ENCODE measurements around the gene SPACDR. TPM values are rescaled to one million over a fixed set of nuclear protein-coding genes. Genes with fewer than 3 reads are reported as not detected.
A peak's percentile ranks its signal among the peaks of the same experiment; 100 is the strongest.

The SPACDR gene
- total and polyA plus RNA-seq, 2 donors, result 0.76 to 2.4 TPM

DNA sequence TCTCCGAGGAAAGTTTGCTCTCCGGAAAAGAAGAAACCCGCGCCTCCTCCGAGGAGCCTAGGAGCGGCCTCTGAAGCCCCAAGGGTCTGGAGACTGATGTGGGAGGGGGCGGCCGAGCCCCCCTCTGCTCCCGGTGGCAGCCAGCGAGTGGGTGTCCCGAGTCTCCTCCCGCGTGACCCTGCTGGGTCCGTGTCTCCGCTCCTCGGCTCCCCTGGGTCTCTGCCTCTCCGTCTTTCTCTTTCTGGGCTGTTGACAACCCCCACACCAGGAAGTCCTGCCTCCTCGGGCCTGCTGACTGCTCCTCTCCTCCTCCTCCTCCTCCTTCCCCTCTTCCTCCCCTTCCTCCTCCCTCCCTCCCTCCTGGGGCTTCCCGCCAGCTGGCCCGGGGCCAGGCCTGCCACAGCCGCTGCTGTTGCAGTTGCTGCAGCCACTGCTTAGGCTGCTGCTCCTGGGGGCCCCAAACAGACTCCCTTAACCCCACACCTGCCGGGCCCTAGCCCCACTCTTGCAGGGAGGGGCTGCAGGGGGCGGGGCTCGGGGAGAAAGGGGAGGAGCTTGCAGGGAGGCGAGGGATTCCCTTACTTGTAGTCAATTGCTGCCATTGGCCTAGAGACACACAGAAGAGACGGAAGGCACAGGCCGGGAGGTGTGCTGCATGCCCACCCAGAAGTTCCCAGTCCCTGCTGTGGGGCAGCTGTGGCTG is 15.0 kb upstream of the SPACDR start, which contains the start of gene TSC22D4:
Gene TSC22D4 (minus strand): TSS at position 257 of the 703 bp plus-strand sequence. CDS start 1,176 bp downstream, outside the sequence.
- peaks cover 0 to 8% of the 10 kb centered on the region in 2 donors for H3K27me3 ChIP-seq (ENCODE audit: control insufficient read depth in 2 of 2, insufficient read depth in 1 of 2, low read length in 1 of 2)
- under 1% methylated on average over 27 of the region's 27 CpGs for WGBS
- peak within 1 kb of the TSS; percentile 93 to 97 for H3K27ac ChIP-seq (ENCODE audit: low read depth in 1 of 2, low read length in 1 of 2)
- peaks cover 23 to 30% of the 10 kb centered on the region in 2 donors for H3K36me3 ChIP-seq (ENCODE audit: control insufficient read depth in 2 of 2, insufficient read depth in 2 of 2, low read length in 1 of 2)
- H3K4me1 ChIP-seq (ENCODE audit: control insufficient read depth in 2 of 2, insufficient read depth in 2 of 2, low read length in 2 of 2), result peaks cover 25 to 50% of the 10 kb centered on the region in 2 donors
- peaks cover 0 to 2% of the 10 kb centered on the region in 2 donors for H3K9me3 ChIP-seq (ENCODE audit: control insufficient read depth in 2 of 2, insufficient read depth in 1 of 2, low read length in 1 of 2)
- peak; percentile 77 to 97 (median 89) for DNase-seq (ENCODE audit: low read depth in 6 of 9, low spot score in 9 of 9)
- peak within 1 kb of the TSS; percentile 97 to 100 for H3K4me3 ChIP-seq (ENCODE audit: low read length in 2 of 2)

GRCh38 chr7:100477871-100478267 is 13.8 kb upstream of the SPACDR start:
- Histone ChIP-seq H3K27ac (ENCODE audit: low read depth in 1 of 2, low read length in 1 of 2) (peak overlapping the region; percentile 6 to 97), H3K27me3 (ENCODE audit: control insufficient read depth in 2 of 2, insufficient read depth in 1 of 2, low read length in 1 of 2) (peaks cover 0 to 3% of the 10 kb centered on the region in 2 donors), H3K36me3 (ENCODE audit: control insufficient read depth in 2 of 2, insufficient read depth in 2 of 2, low read length in 1 of 2) (peaks cover 33 to 41% of the 10 kb centered on the region in 2 donors), H3K4me3 (ENCODE audit: low read length in 2 of 2) (peak overlapping the region; percentile 97 to 100), H3K4me1 (ENCODE audit: control insufficient read depth in 2 of 2, insufficient read depth in 2 of 2, low read length in 2 of 2) (peaks cover 22 to 52% of the 10 kb centered on the region in 2 donors), H3K9me3 (ENCODE audit: control insufficient read depth in 2 of 2, insufficient read depth in 1 of 2, low read length in 1 of 2) (peaks cover 0 to 2% of the 10 kb centered on the region in 2 donors)
- 1% methylated on average over 16 of the region's 16 CpGs for WGBS
- peak in 1 of 9 donors; percentile 32 for DNase-seq (ENCODE audit: low read depth in 6 of 9, low spot score in 9 of 9)

GRCh38 chr7:100476903-100477870 is 13.1 kb upstream of the SPACDR start:
- DNase-seq (ENCODE audit: low read depth in 6 of 9, low spot score in 9 of 9), result peak in 1 of 9 donors; percentile 67
- Histone ChIP-seq H3K27me3 (ENCODE audit: control insufficient read depth in 2 of 2, insufficient read depth in 1 of 2, low read length in 1 of 2) (no peaks in the 10 kb centered on the region), H3K36me3 (ENCODE audit: control insufficient read depth in 2 of 2, insufficient read depth in 2 of 2, low read length in 1 of 2) (peaks cover 40 to 47% of the 10 kb centered on the region in 2 donors), H3K27ac (ENCODE audit: low read depth in 1 of 2, low read length in 1 of 2) (peak overlapping the region; percentile 6 to 62), H3K9me3 (ENCODE audit: control insufficient read depth in 2 of 2, insufficient read depth in 1 of 2, low read length in 1 of 2) (peaks cover 0 to 2% of the 10 kb centered on the region in 2 donors), H3K4me1 (ENCODE audit: control insufficient read depth in 2 of 2, insufficient read depth in 2 of 2, low read length in 2 of 2) (peaks cover 19 to 50% of the 10 kb centered on the region in 2 donors), H3K4me3 (ENCODE audit: low read length in 2 of 2) (peak overlapping the region; percentile 97 to 100)
- 13% methylated on average over 30 of the region's 30 CpGs for WGBS

GRCh38 chr7:100476101-100476780 is 12.2 kb upstream of the SPACDR start:
- WGBS, result 34% methylated on average over 6 of the region's 6 CpGs
- DNase-seq (ENCODE audit: low read depth in 6 of 9, low spot score in 9 of 9), result peak in 1 of 9 donors; percentile 31
- peak overlapping the region in 1 of 2 donors; percentile 32 for H3K27ac ChIP-seq (ENCODE audit: low read depth in 1 of 2, low read length in 1 of 2)
- peaks cover 48 to 53% of the 10 kb centered on the region in 2 donors for H3K36me3 ChIP-seq (ENCODE audit: control insufficient read depth in 2 of 2, insufficient read depth in 2 of 2, low read length in 1 of 2)
- peak overlapping the region; percentile 97 to 100 for H3K4me3 ChIP-seq (ENCODE audit: low read length in 2 of 2)
- H3K4me1 ChIP-seq (ENCODE audit: control insufficient read depth in 2 of 2, insufficient read depth in 2 of 2, low read length in 2 of 2), result peaks cover 19 to 50% of the 10 kb centered on the region in 2 donors
- H3K9me3 ChIP-seq (ENCODE audit: control insufficient read depth in 2 of 2, insufficient read depth in 1 of 2, low read length in 1 of 2), result peaks cover 0 to 2% of the 10 kb centered on the region in 2 donors
- no peaks in the 10 kb centered on the region for H3K27me3 ChIP-seq (ENCODE audit: control insufficient read depth in 2 of 2, insufficient read depth in 1 of 2, low read length in 1 of 2)

GRCh38 chr7:100475549-100475948 is 11.5 kb upstream of the SPACDR start:
- H3K4me1 ChIP-seq (ENCODE audit: control insufficient read depth in 2 of 2, insufficient read depth in 2 of 2, low read length in 2 of 2), result peaks cover 19 to 50% of the 10 kb centered on the region in 2 donors
- peak in 1 of 9 donors; percentile 47 for DNase-seq (ENCODE audit: low read depth in 6 of 9, low spot score in 9 of 9)
- WGBS, result 72% methylated on average over 9 of the region's 9 CpGs
- peaks cover 0 to 2% of the 10 kb centered on the region in 2 donors for H3K9me3 ChIP-seq (ENCODE audit: control insufficient read depth in 2 of 2, insufficient read depth in 1 of 2, low read length in 1 of 2)
- peak overlapping the region; percentile 97 to 100 for H3K4me3 ChIP-seq (ENCODE audit: low read length in 2 of 2)
- no peaks in the 10 kb centered on the region for H3K27me3 ChIP-seq (ENCODE audit: control insufficient read depth in 2 of 2, insufficient read depth in 1 of 2, low read length in 1 of 2)
- H3K36me3 ChIP-seq (ENCODE audit: control insufficient read depth in 2 of 2, insufficient read depth in 2 of 2, low read length in 1 of 2), result peaks cover 53 to 59% of the 10 kb centered on the region in 2 donors
- H3K27ac ChIP-seq (ENCODE audit: low read depth in 1 of 2, low read length in 1 of 2), result no peak overlapping the region

DNA sequence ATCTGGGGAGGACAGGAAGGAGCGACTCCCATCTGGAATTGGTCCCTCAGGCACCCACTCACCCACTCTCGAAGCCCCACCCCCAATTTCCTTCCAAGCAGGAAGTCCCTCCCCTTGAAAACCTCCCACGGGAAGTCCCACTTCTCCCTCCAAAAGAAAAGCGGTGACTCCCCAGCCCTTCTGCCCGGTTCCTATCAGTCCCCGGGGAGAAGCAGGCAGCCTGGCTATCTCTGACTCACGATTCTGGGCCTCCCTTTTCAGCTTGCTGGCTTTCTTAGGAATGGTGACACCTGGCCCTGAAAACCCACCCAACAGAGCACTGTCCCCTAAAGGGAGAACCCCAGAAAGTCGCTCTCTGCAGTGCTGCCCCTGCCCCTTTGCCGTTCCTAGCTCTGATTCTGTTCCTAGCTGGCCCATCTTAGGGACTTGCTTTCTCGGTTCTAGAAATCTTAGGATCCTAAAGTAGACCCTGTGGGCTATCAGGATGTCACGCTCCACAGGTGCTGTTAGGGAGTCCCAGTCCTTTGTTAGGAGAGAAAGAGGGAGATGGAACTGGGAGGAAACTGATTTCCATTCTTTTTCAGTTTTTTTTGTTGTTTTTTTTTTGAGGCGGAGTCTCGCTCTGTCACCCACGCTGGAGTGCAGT is 8.9 kb upstream of the SPACDR start:
- H3K4me3 ChIP-seq (ENCODE audit: low read length in 2 of 2), result no peak overlapping the region
- H3K36me3 ChIP-seq (ENCODE audit: control insufficient read depth in 2 of 2, insufficient read depth in 2 of 2, low read length in 1 of 2), result peaks cover 61 to 79% of the 10 kb centered on the region in 2 donors
- H3K4me1 ChIP-seq (ENCODE audit: control insufficient read depth in 2 of 2, insufficient read depth in 2 of 2, low read length in 2 of 2), result peaks cover 16 to 53% of the 10 kb centered on the region in 2 donors
- WGBS, result 79% methylated on average over 14 of the region's 14 CpGs
- DNase-seq (ENCODE audit: low read depth in 6 of 9, low spot score in 9 of 9), result no peak
- H3K27ac ChIP-seq (ENCODE audit: low read depth in 1 of 2, low read length in 1 of 2), result no peak overlapping the region
- no peaks in the 10 kb centered on the region for H3K27me3 ChIP-seq (ENCODE audit: control insufficient read depth in 2 of 2, insufficient read depth in 1 of 2, low read length in 1 of 2)
- H3K9me3 ChIP-seq (ENCODE audit: control insufficient read depth in 2 of 2, insufficient read depth in 1 of 2, low read length in 1 of 2), result peaks cover 0 to 2% of the 10 kb centered on the region in 2 donors

GRCh38 chr7:100472121-100472851 is 8.2 kb upstream of the SPACDR start:
- Histone ChIP-seq H3K9me3 (ENCODE audit: control insufficient read depth in 2 of 2, insufficient read depth in 1 of 2, low read length in 1 of 2) (peaks cover 0 to 2% of the 10 kb centered on the region in 2 donors), H3K27me3 (ENCODE audit: control insufficient read depth in 2 of 2, insufficient read depth in 1 of 2, low read length in 1 of 2) (no peaks in the 10 kb centered on the region), H3K36me3 (ENCODE audit: control insufficient read depth in 2 of 2, insufficient read depth in 2 of 2, low read length in 1 of 2) (peaks cover 68 to 85% of the 10 kb centered on the region in 2 donors), H3K4me3 (ENCODE audit: low read length in 2 of 2) (no peak overlapping the region), H3K27ac (ENCODE audit: low read depth in 1 of 2, low read length in 1 of 2) (no peak overlapping the region), H3K4me1 (ENCODE audit: control insufficient read depth in 2 of 2, insufficient read depth in 2 of 2, low read length in 2 of 2) (peaks cover 16 to 54% of the 10 kb centered on the region in 2 donors)
- 94% methylated on average over 16 of the region's 16 CpGs for WGBS
- no peak for DNase-seq (ENCODE audit: low read depth in 6 of 9, low spot score in 9 of 9)

Data from thymus (tissue), 11 donors.